LoVo (cell line): Measurements from ENCODE around the gene DECR2.
"Not testable (repeated sequence)": the region's sequence is repeated elsewhere in the genome, so short reads cannot be mapped to it uniquely, and the experiment has no call there.

Experiments
- DNase-seq: peaks from one replicate; pipeline ENCODE4 v3.0.0-alpha.2; 2016; ENCODE audit warnings: low spot score

The DECR2 gene

DNA sequence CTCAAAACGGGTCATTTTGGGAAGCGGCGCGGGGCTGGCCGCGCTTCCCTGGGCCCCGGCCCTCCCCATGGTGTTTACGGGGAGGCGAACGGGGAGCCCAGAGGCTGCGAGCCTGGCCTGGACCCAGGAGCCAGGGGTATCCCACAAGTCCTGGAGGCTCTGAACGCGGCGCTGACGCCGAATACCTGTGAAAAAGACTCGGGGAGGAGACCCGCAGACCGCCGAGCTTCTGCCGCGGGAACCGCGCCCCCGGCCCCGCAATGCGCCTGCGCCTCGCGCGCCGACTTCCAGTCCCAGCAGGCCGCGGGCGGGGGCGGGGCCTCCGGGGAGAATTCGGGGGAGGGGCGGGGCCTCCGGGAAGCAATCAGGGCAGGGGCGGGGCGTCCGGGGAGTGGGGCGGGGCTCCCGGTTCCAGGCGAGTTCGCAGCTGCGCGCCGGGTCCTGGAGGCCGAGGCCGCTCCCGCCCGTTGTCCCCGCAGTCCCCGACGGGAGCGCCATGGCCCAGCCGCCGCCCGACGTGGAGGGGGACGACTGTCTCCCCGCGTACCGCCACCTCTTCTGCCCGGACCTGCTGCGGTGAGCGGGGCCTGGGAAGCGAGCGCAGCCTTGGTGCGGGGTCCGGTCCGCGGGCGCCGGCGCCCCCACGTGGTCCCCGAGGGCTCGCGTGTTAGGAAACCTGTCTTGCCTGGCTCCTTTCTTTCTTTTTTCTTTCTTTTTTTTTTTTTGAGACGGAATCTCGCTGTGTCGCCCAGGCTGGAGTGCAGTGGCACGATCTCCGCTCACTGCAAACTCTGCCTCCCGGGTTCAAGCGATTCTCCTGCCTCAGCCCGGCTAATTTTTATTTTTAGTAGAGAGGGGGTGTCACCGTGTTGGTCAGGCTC lies at the start of gene DECR2:
TSS of gene DECR2 (plus strand) at position 418 of the 881 bp plus-strand sequence. CDS start at position 497, 79 bp downstream.
- peak; percentile 93 for DNase-seq

DNA sequence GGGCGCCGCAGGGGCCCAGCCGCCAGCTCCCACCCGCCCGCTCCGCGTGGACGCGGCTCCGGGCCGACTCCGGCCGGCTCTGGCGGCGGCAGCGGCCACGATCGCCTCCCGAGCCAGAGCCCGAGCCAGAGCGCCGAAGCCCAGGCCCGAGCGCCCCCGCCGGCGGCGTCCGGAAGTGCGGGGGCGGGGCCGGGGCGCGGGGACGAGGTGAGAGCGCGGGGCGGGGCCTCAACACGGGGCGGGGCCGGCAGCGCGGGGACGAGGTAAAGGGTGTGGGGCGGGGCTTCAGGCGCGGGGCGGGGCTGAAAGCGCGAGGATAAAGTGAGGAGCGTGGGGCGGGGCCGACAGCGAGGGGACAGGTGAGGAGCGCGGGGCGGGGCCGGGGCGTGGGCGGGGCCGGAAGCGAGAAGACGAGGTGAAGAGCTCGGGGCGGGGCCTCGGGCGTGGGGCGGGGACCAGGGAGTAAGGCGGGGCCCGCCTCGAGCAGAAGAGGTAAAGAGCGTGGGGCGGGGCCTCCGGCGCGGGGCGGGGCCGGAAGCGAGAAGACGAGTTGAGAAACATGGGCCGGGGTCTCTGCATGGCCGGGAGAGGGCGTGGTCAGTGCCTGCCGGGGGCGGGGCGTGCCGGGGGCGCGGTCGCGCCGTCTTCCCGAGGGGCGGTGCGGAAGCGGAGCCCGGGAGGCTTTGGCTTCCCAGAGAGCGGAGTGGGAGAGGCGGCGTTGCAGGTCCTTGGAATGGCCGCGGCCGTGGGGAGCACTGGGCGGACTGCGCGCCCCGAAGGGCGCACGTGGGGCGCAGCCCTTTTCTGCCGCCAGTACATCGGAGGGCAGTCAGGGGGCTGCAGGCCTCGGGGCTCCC lies 48.9 kb upstream of the DECR2 start, which contains the start of gene AXIN1:
TSS of gene AXIN1 (minus strand) at position 177 of the 857 bp plus-strand sequence. CDS start 5,698 bp downstream, outside the sequence.
- peak; percentile 99 for DNase-seq

- no peak for DNase-seq
These were observed 48.0 kb upstream of the DECR2 start for GRCh38 chr16:353404-354290.

GRCh38 chr16:354291-354881 lies 47.3 kb upstream of the DECR2 start:
- DNase-seq: no peak

DNA sequence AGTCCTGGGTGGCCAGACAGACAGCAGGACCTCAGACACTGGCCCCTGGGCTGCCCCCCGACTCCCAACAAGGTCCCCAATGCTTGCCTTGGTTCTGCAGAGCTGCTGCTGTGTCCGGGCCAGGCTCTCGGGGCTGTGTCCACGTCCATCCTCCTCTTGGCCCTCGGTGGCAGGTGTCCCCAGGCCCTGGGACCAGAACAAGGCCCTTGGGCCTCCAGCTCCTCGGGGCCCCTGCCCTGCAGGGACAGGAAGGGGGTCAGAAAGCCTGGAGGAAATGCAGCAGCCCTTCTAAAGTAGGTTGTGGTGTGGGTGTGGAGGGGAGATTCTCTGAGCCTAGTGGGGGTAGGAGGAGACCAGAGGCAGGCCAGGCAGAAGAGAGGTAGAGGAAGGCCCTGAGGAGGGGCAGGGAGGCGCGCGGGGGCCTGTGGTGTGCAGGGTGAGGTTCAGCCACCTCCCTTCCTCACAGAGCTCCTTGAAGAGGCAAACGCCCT lies 46.7 kb upstream of the DECR2 start:
- DNase-seq: no peak

DNA sequence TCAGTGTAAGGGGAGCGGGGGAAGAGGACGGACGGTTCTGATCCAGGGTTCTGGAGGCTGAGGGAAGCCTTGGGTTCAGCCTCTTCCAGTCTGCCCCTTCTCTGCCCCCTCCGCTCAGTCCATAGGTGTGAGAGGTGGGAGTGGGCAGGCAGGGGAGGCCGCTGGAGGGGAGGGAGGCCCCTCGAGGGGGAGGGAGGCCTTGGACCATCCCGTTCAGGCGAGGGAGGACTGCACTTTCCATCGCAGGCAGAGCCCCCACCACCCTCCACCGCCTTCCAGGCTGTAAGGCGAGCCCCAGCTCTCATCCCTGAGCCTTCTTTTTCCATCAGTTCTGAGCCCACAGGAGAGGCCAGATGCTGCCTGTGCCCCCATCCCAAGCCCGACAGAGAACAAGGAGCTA lies 44.9 kb upstream of the DECR2 start:
- DNase-seq: no peak

DNA sequence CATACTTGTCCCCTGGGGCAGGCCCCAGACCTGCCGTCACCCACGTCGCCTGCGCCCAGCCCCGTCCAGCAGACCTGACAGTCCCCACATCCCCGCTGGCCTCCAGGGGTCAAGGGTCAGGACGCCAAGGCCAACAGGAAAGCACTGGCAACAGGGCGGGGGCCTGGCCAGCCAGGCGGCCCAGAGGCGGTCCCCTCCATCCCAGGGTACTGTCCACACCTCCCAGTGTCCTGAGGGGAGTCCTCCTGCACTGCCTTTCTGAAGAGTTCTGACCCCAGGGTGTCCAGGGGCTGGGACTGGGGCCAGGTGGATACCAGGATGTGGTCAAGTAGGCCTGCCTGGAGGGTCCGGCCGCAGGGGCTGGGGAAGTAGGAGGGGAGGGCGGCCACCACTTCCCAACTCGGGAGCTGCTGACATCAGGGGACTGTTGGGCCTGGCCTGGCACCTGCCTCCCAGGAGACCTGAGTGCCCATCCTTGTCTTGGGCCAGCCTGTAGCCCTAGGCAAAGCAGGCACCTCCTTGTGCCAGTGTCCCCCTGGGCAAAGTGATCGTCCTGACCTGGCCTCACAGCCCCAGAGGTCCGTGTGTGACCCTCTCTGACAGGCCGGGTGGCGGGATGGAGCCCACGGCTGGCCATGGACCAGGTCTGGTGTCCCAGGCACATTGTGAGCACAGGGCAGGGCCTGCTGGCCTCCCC lies 42.5 kb upstream of the DECR2 start:
- DNase-seq: no peak

DNA sequence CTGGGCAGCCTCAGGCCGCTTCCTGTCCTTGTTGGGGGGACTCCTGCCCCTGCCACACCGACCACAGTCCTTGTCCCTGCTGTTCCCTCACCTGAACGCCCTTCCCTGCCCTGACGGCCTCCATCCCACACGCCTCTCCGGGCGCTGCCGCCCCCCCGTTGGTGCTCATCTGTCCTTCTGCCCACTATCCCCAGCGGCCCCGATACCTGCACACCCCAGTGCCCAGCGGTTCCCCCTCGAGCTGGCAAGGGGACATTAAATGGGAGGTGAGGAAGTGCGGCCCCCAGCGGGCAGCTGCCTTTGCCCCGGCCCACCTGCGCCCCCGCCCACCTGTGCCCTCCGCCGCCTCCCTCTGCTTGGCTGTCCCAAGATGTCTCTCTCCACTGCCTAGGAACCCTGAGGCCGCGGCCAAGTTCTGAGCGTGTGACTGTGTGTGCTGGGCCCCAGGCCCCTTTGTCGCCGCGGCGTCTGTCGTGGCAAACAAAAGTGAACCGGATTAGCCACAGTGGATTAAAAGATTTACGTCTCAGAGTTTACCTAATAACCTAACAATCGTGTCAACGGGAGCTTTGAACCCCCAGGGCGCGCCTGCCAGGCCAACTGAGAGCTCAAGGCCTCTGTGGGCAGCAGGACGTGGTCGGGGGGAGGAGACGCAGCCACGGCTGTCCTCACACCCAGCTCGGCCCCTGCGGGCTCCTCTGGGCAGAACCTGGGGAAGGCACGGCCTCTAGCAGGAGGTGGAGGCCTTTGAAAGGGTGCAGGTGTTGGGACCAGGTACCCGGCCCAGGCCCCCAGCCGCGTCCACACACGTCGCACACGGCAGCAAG lies 41.6 kb upstream of the DECR2 start:
- no peak for DNase-seq

GRCh38 chr16:360698-361336 lies 40.9 kb upstream of the DECR2 start:
- DNase-seq: no peak

- DNase-seq: no peak
These were observed 40.3 kb upstream of the DECR2 start for GRCh38 chr16:361341-361871.

- DNase-seq: peak; percentile 84
These were observed 39.6 kb upstream of the DECR2 start for GRCh38 chr16:361872-362701.

DNA sequence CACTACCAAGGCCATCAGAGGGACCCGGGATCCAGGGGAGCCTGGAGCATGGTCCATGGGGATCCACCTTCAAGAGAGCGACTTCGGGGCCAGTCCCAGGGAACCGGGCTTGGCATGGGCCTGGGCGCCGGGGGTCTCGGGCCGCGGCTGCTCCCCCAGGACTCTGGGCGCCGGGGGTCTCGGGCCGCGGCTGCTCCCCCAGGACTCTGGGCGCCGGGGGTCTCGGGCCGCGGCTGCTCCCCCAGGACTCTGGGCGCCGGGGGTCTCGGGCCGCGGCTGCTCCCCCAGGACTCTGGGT lies 39.0 kb upstream of the DECR2 start:
- DNase-seq: not testable (repeated sequence)

DNA sequence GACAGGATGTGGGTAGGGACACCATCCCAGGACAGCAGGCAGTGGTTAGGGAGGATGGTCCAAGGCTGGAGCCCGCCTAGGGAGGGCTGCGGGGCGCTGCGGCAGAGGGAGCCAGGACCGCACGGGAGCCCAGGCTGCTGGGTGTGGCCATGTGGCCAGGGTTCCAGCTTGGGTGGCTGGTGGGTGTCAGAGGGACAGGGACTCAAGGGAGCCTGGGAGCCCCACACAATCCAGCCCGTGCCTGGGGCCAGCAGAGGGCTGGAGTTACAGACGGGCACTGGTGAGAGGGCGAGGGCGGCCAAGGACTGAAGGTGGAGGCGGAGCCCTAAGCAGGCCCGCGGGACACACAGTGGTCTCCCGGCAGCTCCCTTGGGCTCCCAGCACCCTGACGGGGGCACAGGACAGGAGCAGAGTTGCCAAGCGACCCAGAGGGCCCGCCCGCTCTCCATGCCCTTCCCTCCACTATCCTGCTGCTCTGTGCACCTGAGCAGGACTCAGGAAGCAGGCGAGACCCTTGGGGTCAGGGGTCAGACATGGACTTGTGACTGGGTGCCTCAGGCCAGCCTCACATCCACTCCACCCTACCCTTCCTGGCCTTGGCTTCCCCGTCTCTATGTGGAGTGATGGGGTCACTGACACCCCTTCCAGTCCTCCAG lies 38.4 kb upstream of the DECR2 start:
- no peak for DNase-seq

- DNase-seq: no peak
These were observed 37.8 kb upstream of the DECR2 start for GRCh38 chr16:363766-364490.

DNA sequence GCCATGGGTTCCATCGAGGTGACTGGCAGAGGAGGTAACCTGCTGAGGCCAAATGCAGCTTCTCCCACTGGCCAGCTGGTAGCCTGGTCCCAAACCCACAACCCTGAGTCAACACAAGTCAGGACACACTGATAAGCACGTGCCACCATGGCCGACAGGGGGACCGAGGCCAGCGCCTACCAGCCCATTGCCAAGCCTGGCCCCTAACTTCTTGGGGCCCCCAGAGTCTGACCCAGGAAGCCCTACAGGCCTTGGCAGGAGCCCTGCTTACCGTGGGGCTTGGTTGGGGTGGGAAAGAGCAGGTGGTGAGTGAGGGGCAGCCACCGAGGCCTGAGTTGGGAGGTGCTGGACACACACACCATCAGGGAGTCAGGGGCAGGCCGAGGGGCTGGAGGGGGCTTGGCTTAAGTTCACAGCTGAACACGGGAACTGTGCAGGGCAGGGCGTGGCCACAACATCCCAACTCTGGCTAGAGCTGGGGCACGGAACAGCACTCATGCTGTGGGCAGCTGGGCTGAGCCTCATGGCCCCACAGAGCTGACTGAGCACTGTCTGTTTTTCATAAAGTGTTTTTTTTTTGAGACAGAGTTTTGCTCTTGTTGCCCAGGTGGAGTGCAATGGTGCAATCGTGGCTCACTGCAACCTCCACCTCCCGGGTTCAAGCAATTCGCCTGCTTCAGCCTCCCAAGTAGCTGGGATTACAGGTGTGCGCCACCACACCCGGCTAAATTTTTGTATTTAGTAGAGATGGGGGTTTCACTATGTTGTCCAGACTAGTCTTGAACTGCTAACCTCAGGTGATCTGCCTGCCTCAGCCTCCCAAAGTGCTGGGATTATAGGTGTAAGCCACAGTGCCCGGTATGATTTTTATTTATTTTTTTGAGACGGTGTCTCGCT lies 36.8 kb upstream of the DECR2 start:
- DNase-seq: no peak

- no peak for DNase-seq
These were observed 35.2 kb upstream of the DECR2 start for GRCh38 chr16:366476-366875.
